GM18867 (cell line): ENCODE results near the gene GATD1.

Experiments used
- ATAC-seq: cut with Tn5 transposase; IDR thresholded peaks from one replicate; pipeline ENCODE4 v1.9.1; 2021; ENCODE audit warnings: mild to moderate bottlenecking, moderate library complexity; ENCODE audit not compliant: unreplicated experiment

The GATD1 gene

DNA sequence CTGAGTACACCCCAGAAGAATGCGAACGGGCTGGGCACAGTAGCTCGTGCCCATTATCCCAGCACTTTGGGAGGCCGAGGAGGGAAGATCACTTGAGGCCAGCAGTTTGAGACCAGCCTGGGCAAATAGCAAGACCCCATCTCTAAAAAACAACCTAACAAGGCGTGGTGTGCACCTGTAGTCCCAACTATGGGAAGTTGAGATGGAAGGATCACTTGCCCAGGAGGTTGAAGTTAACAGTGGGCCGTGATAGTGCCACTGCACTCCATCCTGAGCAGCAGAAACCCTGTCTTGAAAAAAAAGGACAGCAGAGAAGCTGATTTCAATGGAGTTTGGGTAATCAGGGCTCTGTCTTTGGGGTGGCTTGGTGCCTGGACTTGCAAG, 35.8 kb upstream of the GATD1 start:
- ATAC-seq, result no peak

DNA sequence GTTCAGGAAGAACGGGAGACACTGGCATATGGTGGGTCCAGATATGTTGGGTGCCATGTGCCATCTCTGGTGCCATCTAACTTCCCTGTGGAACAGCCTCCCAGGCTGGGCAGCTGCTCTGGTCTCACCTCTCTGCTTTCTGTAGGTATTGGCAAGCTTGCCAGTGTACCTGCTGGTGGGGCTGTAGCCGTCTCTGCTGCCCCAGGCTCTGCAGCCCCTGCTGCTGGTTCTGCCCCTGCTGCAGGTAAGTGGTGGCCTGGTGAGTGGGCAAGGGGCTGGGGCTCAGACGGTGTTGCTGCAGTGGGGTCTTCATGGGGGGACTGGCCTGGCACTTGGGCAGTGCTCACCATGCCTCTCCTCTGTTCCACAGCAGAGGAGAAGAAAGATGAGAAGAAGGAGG, 35.1 kb upstream of the GATD1 start:
- no peak for ATAC-seq

DNA sequence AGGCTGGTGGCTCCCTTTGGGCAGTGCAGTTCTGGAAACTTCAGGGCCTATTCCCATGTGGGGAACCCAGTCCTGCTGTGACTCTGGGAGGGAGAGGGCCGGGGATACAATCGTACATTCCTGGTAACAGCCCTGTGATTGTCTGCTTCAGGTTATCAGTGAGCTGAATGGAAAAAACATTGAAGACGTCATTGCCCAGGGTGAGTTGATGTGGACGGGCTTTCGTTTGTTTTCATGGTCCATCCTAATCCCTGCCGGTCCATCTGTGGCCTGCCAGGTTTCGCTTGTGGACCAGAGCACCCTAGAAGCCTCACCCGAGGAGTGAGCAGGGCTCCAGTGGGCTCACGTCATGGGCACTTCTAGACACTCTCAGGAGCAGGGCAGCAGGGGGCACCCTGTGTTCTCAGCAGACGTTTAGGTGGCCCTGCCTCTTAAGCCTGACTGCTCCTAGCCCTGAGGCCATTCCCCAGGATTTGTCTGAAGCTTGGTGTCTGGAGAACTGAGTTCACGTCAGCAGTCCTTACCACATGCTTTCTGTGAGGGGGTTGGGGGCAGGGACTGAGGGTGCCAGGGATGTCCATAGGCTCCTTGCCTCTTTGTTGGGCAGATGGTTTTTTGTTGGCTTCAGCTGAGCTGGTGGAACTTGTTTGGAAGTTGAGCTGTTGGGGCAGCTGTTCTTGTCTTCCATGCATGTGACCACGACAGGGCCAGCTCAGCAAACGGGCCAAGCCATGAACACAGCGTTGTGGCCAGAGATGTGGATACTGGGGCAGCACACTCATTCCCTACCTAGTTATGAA, 34.4 kb upstream of the GATD1 start:
- no peak for ATAC-seq

DNA sequence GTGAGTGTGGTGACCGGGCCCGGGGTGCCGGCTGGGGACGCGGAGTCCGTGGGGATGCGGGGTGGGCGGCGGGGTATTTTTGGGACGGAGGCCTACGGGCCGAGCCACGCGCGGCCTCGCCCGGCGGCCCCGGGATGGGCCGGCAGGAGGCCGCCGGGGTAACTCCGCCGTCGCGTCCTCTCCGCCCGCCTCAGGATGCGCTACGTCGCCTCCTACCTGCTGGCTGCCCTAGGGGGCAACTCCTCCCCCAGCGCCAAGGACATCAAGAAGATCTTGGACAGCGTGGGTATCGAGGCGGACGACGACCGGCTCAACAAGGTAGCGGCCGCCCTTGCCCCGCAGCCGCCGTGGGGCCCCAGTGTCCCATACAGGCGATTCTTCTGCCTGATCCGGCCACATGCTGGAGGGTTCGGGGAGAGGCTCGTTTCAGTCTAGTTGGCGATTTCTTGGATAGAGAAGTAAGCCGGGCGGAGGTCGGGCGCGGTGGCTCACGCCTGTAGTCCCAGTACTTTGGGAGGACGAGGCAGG, 32.8 kb upstream of the GATD1 start:
- no peak for ATAC-seq

DNA sequence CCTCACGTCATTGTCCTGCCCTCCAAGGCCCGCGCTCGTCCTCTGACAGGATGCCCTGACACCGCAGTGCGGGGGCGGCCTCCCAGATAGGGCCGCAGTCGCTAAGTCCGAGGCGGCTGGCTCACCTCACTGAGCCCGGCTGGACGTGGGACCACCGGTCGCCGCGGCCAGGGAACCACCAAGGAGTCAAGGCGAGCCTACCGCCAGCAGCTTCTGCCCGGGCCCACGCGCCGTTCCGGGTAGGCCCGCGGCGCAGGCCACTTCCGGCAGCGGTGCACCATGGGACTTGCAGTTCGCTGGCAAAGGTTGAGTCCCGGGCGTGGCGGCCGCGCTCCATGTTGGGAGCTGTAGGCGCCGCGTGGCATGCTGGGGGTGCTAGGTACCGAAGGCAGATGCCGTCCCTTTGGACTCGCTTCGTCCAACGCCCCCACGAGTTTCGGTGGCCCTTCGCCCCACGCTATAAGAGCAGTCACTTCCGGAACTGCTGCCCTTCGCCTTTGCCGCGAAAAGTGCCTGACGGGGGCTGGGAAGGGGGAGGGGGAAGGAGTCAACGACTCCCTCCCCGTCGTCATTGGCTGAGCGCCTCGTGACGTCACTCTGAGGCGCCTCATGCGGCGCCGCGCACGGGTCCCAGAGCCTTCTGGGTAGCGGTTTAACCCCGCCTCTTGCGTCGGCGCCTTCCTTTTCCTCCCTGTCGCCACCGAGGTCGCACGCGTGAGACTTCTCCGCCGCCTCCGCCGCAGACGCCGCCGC, 32.2 kb upstream of the GATD1 start, which contains the start of gene RPLP2:
RPLP2 (plus strand) TSS at position 681 of the 753 bp plus-strand sequence. CDS start 268 bp downstream, outside the sequence.
- peak; percentile 71 for ATAC-seq

DNA sequence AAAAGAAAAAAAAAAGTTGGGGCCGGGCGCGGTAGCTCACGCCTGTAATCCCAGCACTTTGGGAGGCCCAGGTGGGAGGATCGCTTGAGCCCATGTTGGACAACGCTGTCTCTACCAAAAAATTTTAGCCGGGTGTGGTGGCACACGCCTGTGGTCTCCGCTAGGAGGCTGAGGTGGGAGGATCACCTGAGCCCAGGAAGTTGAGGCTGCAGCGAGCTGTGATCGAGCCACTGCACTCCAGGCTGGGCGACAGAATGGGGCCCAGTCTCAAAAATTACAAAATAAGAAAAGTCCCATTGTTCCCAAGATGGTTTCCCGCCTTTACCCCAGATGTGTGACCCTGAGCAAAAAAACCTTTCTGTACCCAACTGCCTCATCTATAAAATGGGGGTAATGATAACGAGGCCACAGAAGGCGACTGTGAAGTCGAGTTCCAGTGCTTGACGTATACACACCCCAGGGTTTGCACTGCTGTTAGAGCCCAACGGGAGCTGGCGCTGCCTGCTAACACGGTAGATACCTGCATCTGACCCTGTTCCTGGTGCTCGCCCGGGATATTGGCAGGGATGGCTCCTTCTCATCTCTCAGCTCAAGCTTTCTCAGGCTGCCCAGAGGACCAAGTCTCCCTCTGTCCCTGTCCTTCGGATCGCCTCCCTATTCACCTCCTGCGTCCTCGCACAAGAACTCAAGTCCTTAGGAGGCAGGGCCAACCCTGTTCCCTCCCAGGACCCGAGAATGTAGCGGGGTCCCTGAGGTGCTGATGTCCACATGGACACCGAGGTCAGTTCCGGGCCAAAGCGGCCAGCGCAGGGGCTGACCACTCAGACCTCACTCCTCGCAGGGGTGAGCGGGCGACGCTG, 31.4 kb upstream of the GATD1 start:
- ATAC-seq, result peak; percentile 3

DNA sequence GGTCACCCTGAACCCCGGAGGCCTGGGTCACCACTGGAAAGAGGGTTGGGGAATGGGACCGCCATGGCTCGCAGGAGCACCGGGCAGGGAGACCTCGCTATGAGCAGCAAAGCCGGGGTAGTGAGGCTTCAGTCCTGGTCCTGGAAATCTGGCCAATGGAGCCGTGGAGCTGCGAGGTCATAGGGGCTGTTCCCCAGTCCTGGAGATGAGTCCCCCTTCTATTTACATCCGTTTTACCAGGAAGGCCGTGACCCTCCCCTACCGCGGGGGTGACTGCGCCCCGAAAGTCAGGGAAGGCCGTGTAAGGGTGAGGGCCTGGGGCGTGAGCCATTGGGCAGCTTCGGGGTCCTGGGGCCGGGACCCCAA, 27.3 kb upstream of the GATD1 start:
- ATAC-seq, result no peak

DNA sequence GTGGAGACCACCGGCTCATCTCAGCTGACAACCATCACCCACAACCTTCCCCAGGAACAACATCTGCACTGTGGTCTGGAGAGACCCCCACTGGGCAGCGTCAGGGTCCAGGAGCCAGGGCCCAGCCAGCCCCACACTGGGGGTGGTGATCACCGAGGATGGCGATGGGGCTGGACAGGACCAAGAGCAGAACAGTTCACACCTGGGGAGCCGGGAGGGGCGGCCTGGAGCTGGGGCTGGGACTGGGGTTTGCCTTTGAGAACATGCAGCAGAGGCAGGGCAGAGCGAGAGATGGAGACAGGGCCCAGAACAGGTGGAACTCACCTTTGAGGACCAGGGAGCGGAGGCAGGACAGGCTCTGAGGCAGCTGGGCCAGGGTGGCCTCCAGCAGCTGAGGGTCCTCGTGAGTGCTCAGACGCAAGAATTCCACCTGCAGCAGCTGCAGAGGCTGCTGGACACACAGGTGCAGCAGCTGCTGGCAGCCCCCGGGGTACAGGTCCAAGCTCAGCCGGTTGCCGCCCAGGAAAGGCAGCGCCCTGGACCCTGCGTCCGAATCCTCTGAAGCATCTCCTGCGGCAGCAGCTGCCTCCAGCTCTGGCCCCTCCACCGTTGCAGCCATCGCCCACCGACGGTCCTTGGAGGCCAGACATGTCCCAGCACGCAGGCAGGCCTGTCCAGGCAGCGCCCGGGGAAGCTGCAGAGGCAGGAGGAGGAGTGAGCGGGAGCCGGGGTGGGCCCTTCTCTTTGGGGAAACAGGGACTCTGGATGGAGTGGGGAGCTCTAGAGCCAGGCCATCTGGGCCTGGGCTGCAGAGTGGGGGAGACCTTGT, 26.7 kb upstream of the GATD1 start:
- no peak for ATAC-seq

DNA sequence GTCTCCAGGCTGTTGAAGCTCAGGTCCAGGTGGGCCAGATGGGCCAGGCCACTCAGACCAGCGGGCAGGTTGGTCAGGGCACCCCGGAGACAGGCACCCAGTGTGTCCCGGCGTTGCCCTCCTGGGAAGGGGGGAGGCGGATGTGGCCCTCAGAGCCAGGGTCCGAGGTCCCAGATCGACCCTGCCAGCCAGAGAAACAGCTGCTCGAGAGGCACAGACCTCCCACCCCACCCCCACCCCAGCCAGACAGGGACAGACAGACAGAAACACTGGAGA, 26.1 kb upstream of the GATD1 start:
- no peak for ATAC-seq

DNA sequence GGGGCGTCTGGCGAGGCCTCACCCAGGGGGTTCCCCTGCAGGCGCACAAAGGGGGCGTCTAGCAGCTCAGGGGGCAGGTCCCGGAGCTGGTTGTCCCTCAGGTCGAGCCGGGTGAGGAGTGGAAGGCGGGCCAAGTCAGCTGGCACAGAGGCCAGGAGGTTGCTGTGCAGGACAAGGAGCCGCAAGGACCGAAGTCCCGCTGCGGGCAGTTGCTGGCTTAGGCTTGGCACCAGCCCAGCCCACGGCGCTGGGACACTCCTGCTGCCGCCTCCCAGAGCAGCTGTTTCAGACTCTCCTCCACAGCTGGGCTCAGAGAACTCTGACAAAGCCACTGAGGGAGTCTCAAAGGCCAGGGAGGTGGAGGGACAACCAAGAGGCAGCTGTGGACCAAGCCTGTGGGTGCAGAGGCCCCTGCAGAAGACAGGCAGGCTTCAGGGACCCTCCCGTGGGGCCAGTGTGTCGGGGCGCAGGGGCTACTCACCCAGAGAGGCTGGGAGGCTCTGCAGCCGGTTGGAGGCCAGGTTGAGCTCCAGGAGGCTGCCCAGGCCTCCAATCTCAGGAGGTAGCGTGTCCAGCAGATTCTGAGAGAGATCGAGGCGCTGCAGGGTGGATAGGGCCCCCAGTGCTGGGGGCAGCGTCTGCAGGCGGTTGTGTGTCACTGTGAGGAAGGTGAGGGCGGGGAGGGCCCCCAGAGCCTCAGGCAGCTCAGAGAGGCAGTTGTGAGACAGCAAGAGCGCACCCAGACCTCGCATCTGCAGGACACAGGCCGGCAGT, 25.6 kb upstream of the GATD1 start:
- no peak for ATAC-seq

DNA sequence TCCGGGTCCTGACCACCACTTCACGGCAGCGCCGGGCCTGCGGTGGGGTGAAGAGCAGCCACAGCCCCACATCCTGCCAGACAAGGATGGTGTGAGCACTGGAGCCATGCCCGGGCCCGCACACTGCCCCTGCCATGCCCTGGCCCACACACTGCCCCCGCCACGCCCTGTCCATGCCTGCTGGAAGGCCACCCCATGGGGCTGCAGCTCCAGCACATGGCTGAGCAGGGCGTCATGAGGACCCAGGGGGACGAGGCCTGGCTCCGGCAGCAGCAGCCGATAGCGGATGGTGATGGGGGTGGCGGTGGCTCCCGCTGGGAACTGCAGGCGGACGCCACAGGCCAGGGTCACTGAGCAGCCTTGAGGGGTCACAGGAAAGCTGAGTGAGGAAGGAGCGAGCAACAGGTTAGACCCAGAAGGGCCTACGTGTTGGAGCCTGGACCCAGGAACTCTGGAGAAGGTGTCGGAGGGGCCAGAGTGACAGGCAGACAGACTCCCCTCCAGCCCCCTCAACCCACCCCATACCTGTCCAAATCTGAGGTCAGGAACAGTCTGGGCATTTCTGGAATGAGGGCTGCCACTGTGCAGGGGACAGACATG, 24.8 kb upstream of the GATD1 start:
- no peak for ATAC-seq

DNA sequence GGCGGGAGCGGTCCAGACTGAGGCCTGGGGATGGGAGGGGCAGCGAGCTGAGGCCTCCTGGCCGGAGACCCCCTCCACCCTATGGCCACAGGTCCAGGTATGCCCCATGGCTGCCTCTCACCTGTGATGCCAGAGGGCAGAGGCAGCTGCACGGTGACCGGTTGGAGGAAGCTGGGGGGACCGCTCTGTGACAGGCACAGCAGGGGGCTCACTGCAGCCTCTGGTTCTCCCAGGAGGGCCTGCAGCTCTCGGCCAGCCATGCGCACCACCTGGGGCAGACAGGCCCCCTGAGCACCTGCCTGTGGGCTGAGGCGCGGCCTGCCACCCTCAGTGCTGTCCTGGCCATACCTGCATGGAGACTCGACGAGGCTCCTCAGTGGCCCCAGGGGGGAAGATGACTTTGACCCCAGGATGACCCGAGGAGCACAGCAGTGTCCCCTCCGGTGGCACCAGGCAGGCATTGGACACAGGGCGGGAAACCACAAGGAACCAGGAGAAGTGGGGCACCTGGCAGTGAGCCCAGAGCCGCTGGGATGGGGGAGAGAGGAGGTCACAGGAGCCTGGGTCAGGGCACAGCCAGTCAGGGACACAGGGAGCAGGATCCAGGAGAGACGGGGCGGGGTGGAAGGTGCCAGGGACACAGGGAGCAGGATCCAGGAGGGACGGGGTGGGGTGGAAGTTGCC, 24.0 kb upstream of the GATD1 start:
- ATAC-seq, result no peak

DNA sequence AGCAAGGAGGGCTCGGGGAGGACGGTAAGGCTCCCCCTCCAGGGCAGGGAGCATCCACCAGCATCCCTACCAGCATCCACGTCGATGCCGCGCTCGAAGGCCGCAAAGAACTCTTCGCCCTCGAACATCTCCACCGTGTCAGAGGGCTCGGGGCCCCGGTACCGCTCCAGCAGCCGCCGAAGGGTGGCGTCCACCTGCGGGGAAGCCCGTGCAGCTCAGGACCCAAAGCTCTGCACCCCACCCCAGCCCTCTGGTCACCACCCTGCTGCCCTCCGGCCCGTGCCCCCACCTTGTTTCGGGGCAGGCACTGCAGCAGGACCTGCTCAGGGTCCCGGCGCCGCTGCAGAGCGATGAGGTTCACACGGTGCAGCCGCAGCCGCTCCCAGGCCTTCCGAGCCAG, 23.2 kb upstream of the GATD1 start:
- ATAC-seq, result no peak

DNA sequence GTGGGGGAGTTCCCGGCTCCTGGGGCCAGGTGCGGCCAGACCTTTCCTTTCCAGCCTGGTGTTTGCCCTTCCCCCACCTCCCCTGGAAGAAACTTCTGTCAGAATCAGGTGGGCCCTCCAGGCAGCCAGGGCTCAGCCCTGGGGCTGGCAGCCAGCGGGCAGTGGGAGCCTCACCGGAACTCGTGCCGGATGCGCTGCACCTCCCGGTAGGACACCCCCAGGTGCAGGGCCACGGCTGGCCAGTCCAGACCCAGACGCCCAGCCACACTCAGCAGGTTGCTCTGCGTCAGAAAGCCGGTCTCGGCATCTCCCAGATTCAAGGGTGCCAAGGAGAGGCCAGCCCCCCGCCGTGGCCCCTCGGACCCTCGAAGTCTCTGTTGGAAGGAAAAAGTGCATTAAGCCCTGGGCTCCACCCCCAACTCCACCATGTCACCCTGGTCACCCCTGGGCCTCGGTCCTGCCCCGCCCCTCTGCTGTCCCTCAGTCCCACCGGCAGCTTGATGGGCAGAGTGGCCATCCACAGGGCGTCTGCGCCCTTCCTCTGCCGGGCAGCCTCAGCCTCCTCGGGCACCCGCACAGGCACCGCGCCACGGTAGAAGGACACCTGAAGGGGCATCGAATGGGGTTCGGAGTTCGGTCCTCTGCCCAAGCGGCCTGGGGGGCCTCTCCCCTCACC, 22.5 kb upstream of the GATD1 start:
- no peak for ATAC-seq

DNA sequence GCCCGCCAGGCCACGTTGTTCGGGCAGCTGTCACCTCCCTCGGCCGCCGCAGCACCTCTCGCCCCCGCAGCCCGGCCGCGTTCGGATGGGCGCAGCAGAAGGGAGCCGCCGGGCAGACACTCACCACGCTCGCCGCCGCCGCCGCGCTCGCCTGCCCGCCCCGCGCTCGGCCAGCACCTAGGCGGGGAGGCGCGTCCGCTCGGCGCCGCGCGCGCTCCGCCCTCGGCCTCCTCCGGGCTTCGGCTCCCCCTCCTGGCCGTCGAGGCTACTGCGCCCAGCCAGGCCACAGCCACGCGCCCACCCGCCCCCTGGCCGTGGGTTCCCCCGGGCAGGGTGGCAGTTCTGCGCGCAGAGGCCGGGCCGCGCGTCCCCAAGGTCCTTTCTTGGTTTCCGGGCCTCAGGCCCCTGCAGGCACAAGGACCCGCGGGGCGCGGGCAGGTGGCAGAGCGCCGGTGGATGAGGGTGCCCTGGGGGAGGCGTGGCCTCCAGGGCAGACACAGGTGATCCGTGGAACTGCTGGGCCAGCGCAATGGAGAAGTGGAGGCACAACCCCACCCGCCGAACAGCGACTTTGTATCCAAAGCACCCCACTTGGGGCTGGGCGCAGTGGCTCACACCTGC, 20.9 kb upstream of the GATD1 start, which contains the start of gene SLC25A22:
SLC25A22 (minus strand) TSS at position 189 of the 621 bp plus-strand sequence. CDS start 3,275 bp downstream, outside the sequence.
- peak; percentile 67 for ATAC-seq

DNA sequence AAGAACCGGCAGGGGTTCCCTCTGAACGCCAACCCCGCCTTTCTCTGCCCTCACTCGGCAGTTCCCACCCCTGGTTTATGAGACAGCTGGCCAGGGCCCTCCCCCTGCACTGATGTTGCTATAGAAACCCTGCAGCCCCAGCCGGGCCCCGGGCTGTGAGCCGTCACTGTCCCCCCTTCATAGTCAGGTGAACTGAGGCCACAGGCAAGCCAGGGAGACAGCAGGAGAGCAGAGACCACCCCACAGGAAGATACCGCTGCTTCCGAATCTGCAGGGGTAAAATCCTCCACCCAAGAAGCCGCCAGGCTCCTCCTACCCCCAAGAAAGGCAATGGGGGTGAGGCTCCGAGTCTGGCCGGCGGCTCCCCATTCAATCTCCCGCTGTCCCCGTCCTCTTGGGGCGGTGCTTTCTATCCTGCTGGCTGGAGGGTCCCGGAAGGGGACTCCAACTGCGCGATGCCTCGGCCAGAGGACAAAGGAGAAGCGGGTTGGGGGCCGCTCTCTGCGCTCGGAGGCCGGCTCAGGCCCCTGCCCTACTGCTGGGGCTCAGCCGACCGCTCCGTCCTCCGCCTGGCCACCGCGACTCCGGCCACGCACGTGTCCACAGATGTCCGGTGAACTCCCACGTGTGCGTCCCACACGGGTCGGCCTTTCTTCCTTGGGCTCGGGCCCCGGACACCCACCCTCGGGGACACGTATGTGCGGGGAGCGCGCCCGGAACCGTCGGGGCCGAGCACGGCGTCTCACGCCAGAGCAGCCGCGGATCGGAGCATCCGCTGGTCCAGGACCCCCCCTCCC, 20.2 kb upstream of the GATD1 start:
- ATAC-seq, result peak; percentile 36
